NOMO-1 treated with DMSO at 0.1 percent for 48 hours (cell line): ENCODE measurements around the gene TMEFF2.

Experiments
- DNase-seq: peaks from one replicate; lab custom pipeline; 2025; ENCODE audit not compliant: unreplicated experiment; lab: John Stamatoyannopoulos, UW

The TMEFF2 gene

DNA sequence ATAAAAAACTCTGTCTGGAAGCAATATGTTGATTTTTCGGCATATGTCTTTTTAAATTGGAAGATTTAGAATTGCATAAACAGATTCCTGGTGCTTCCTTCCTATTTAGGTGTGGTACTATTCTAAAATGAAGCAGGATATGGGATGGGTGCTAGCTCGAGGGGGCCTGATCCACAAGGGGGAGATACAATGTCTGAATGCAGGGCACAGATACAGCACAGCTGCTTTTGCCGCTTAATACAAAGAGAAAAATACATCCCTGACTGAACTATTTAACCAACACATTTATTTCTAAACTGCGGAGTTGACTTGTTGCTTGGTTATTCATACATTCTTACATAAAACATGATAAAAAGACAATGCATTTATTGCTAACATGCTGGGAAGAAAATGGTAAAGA, 169.1 kb downstream of the TMEFF2 start:
- no peak for DNase-seq

DNA sequence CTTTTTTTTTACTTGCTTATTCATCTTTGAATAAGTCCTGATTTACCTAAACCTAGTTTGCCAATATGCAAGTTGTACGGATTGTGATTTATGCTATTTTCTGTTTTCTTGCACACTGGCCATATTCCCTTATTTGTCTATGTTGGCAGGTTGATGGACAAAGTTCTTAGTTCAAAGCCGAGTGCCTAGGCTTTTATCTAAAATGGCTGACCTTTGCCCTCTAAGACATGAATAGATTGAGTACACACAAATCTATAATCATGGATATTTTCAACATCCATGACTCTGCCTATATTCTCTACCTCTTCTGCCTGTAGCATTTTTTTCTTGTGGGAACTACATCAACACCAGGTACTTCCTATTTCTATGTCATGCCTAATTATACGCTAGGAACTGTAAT, 171.7 kb downstream of the TMEFF2 start:
- DNase-seq = no peak

GRCh38 chr2:192017844-192018243, 176.9 kb downstream of the TMEFF2 start:
- no peak for DNase-seq

DNA sequence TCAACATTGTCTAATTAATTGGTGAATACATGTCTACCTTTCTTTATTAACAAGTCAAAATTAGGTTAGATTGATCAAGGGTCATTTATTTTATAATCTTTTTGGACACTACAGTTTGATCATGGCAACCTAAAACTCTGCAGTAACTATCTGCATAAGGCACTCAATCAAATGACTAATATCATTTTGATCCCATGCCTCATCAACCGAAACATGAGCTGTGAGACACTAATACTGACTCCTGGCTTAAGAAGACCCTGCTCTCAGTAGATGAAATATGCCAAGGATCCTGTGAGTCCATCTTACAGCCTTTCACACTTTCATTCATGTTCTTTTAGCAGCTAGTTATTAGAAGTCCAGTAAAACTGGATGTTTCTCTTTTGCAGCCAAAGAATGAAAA, 178.5 kb downstream of the TMEFF2 start:
- no peak for DNase-seq

- DNase-seq = no peak
Observed at GRCh38 chr2:192013211-192013610, 181.5 kb downstream of the TMEFF2 start.

- no peak for DNase-seq
Observed at GRCh38 chr2:192011196-192011595, 183.5 kb downstream of the TMEFF2 start.

- DNase-seq = no peak
Observed at GRCh38 chr2:192010073-192010472, 184.7 kb downstream of the TMEFF2 start.

DNA sequence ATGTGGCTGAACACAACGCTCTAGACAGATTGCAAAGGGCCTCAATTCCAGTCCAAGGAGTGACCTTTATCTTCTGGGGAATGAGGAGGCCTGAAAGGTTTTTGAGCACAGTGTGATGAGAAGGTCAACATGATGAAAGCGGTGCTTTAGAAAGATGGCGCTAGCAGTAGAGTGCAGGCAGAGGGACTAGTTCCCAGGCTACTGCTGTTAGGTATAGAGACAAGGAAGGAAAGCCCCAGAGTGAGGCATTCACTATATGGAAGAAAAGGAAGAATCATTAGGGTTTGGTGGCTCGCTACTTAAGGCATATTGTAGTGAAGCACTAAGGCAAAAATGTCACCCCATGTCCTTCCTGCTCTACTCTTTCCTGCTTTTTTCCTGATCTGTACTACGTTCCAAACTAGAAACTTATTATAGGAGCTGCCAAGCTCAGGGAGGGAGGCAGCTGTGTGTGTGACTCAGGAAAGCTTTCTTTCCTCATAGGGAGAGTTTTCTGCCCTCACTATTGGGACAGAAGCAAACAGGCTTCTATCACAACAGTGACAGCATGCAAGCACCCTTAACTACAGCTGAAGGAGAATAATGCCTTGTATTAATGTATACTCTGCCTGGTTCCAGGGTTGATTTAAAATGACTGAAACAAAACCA, 187.0 kb downstream of the TMEFF2 start:
- no peak for DNase-seq

DNA sequence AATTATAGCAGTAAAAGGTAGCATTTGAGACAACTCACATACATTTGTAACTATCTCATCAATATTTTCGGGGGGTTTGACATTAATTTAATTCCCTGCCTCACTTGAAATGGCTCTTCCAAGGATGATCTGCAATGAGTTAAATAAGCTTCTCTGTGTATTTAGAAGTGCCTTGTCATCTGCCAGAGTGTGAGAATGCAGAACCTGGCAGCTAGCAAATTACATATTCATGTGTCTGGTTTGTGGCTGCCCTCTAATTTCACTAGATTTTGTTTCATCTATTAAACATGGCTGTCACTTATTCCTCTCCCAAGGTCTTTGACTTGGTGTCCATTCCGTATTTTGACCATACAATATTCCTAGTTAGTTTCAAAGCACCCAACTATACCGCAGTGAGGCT, 189.5 kb downstream of the TMEFF2 start:
- no peak for DNase-seq

DNA sequence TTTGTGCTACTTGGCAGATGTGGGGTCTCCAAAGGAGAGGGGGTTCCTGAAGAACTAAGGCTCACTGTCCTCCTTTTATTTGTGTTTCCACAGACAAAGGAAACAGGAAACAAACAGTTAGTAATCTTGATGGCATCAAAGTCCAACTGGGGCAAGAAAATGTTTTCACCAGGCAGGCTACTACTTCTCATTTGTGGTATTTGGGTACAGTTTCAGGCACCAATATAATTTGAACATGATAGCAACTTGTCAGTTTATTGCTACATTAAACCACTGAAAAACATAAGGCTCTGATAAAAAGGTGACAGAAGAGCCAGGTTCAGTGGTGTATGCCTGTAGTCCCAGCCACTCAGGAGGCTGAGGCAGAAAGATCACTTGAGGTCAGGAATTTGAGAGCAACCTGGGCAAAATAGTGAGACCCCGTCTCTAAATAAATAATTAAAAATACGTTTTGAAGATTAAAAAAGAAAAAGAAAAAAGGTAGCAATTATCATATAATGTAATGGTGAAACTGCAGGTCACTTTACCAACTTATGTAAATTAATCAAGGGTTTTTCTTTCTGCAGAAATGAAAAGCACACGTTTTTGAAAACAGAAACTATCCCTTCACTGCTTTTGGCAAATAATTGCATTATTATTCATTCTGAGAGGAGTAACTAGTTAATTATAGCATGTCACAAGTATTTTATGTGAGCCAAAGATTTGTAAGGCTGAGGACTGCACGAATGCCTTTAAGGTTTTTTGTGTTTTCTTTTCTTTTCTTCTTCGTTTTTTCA, 190.4 kb downstream of the TMEFF2 start:
- DNase-seq = no peak

DNA sequence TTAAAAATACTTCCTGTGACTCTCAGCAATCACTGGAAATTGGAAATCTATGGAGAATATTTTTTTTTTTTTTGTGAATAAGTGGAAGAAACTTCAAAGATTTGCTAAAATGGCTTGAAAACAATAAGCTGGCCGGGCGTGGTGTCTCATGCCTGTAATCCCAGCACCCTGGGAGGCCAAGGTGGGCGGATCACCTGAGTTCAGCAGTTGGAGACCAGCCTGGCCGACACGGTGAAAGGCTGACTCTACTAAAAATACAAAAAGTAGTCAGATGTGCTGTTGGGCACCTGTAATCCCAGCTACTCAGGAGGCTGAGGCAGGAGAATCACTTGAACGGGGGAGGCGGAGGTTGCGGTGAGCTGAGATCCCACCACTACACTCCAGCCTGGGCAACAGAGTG, 192.3 kb downstream of the TMEFF2 start:
- no peak for DNase-seq

DNA sequence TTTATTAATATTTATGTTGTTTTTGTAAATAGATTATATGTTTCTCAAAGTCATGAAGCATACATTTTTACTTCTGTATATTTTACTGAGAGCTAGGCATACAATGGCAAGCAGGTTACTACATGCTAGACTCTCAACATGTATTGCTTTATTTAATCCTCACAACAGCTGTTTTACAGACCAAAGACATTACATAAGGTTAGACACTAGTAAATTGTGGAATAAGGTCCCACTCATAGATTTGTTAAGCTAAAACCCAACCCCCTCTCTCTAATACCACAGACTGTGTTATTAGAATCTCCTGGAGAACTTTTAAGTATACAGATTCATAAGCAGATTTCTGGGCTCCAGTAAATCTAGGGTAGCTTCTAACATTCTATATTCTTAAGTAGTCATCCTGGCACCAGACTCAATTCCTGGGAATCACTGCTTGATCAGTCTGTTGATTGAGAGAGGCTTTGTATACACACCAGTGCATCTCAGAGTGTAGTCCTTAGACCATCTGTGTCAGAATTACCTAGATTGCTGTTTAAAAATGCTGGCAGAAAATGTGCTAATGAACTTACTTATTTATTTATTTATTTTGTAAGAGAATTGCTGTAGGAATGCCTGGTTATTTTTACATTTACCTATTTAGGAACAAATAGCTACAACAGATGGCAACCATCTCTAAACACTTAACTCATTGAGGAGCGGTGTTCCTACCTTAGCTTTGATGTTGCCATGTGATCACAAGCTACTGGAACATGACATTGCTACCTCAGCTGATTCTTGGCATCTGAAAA, 194.3 kb downstream of the TMEFF2 start:
- no peak for DNase-seq

DNA sequence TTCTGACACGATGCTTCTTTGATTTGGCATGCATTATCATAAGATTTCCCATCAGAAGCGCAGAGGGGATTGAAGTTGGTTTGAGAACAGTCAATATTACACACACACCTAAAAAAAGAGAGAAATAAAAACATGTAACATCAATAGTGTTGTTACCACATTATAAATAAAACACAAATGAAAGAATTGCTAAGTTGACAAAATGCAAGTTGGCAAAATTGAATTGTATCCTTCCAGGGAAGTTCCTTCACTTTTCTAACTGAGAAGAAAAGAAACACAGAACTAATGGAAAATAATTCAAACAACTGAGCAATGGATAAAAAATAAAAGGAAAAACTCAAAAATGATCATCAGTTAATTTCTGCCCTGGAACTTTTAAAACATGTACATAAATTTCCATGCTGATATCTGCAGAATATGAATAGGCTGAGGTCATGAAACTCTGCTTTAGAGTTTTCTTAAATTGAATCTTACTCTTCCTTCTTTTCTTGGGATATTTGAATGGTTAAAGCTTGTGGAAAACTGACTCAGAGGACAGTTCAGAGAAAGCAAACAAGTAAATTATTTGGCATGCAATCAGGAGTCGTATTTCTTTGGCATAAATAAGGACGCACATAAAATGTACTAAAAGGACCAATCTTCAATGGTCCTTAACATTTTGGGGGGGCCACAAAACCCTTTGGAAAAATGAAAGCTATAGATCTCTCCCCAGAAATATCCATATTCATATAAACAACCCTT, 195.5 kb downstream of the TMEFF2 start:
- DNase-seq = no peak

- DNase-seq = no peak
Observed at GRCh38 chr2:191995285-191995684, 199.4 kb downstream of the TMEFF2 start.

- no peak for DNase-seq
Observed at GRCh38 chr2:191994749-191995148, 200.0 kb downstream of the TMEFF2 start.

DNA sequence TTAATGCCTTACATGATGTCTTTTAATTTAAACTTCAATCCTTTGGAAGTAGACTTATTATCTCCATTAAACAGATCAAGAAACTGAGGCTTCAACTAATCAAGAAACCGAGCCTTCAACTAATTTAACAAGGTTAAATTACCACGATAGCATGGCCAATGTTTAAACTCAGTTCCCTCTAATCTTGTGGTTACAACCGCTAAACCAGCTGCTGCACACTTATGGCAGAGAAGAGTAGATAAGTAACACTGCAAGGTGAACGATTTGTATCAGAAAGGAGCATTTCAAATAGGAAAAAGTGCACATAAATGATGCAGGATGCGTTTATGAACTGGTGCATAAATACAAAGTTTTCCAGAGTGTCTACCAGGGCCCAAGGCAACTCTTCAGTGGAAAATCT, 203.3 kb downstream of the TMEFF2 start:
- DNase-seq = no peak

DNA sequence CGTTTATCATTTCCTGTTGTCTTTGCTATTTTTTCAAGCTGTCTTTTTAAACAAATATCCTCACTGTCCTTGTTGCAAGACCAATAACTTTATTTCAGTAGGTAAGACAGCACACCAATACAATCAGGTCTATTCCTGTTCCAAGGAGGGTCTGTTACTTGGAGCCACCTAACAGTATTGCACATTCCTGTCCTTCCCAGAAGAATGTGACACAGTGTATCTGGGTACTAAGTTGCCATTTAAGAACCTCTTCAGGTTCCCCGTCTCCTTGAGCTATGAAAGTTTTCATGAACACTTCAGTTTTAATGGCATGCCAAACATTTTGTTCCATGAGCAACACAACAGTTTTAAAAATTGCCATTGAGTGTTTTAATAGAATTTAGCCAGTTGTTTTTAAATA, 209.0 kb downstream of the TMEFF2 start:
- DNase-seq = no peak

DNA sequence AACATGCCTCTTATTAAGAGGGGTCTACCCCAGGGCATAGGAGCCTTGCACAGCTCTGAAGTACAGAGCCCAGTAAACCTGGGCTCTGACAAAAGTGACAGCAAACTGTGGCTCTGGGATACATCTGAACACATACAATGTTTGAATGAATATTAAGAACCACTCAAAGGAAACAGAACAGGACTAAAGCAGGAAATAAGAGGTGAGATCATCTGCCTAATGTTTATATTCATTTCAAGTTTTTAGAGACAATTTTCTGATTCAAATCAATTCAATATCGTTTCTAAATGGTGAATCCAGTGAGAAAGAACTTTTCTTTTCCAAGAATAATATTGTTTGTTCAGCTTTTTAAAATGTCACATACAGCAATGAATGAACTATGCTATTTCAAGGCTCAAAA, 211.1 kb downstream of the TMEFF2 start:
- DNase-seq = no peak

DNA sequence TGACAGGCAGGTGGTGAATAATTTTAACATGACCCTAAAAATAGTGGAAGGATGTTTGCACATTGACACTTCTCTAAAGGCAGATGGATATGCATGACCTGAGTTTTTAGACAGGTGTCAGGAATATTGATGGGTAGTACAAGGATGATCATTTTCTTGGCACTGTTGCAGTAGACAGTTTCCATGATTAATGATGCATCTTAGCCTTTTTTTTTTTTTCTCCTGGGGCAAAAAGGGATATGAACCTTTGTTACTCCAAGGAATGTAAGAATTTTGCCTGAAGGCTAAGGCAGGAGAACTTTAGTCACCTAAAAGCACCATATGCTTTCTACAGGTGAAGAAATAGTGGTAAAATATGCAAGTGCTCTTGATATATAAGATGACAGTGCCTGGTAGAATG, 211.5 kb downstream of the TMEFF2 start:
- no peak for DNase-seq

GRCh38 chr2:191981706-191982105, 213.0 kb downstream of the TMEFF2 start:
- DNase-seq = no peak

GRCh38 chr2:191980483-191980882, 214.2 kb downstream of the TMEFF2 start:
- DNase-seq = no peak
